Ovary (tissue), 9 donors: ENCODE data around the gene ALKBH3. TPM values are rescaled to one million over a fixed set of nuclear protein-coding genes. Genes with fewer than 3 reads are reported as not detected.

Source experiments
- DNase-seq, 5 donors: peaks; one replicate each; pipeline ENCODE4 v3.0.0-alpha.2; 2019 to 2020
- H3K27ac ChIP-seq, 2 donors: fragments of 200-600 bp; one replicate each; pipeline versions ENCODE4 v1.5.1 to v1.8.0; 2019 to 2022
- H3K27me3 ChIP-seq: fragments of 200-600 bp; one replicate; pipeline ENCODE4 v1.8.0; 2022
- H3K36me3 ChIP-seq: fragments of 200-600 bp; sonication (generic); one replicate; pipeline ENCODE4 v1.5.1; 2019
- H3K4me1 ChIP-seq: one replicate; pipeline ENCODE4 v1.8.1; 2013; ENCODE audit warnings: mild to moderate bottlenecking, moderate library complexity; ENCODE audit not compliant: insufficient read depth
- H3K4me3 ChIP-seq: fragments of 200-600 bp; sonication (generic); one replicate; pipeline ENCODE4 v1.5.1; 2017
- H3K9me3 ChIP-seq, 2 donors: fragments of 200-600 bp in 1 of 2; sonication (generic) in 1 of 2; one replicate each; pipeline versions ENCODE4 v1.5.1 to v1.8.1; 2013 to 2019; ENCODE audit warnings: mild to moderate bottlenecking in 1 of 2, moderate library complexity in 1 of 2
- CTCF ChIP-seq, 3 donors: fragments of 450-650 bp in 2 of 3; fragments of 200-600 bp in 1 of 3; IDR thresholded peaks; one replicate each; pipeline versions ENCODE4 v1.5.1 to v1.8.0; 2016 to 2022; ENCODE audit warnings: antibody characterized with exemption in 3 of 3, mild to moderate bottlenecking in 1 of 3
- EP300 ChIP-seq: sonication (generic); formaldehyde crosslinking; IDR thresholded peaks from one replicate; pipeline ENCODE4 v1.6.1; 2017; ENCODE audit warnings: antibody characterized with exemption
- POLR2A ChIP-seq: fragments of 450-650 bp; IDR thresholded peaks from one replicate; pipeline ENCODE4 v1.6.1; 2017; ENCODE audit warnings: antibody characterized with exemption, mild to moderate bottlenecking, moderate library complexity
- WGBS, 3 donors: extraction: QIAGEN DNeasy Blood & Tissue Kit in 1 of 3; methylation state at CpG; one replicate each; pipeline versions ENCODE4 v1.1.5 to v1.1.7; 2013 to 2017; 5-methylcytosine and 5-hydroxymethylcytosine counted together
- intact Hi-C, 4 donors: fragments of 100-400 bp; cut with DNase I; formaldehyde crosslinking; loops; one replicate each; pipeline versions ENCODE4 v1.11.0 to v1.15.1; 2022 to 2023
- polyA plus RNA-seq, 2 donors: library from polyadenylated mRNA; stranded (reverse); fragments of 200-250 nt in 1 of 2; fragments of 350-450 nt in 1 of 2; fragmentation: Illumina TruSeq in 1 of 2; extraction: RNeasy Lipid Tissue Mini Kit (QIAGEN cat#74804) in 1 of 2; gene quantifications; one replicate each; pipeline ENCODE4 v1.2.3, GENCODE V29; 2013 to 2014
- total RNA-seq, 7 donors: library from RNA; depleted of rRNA in 2 of 7; stranded (reverse); fragments of >200 nt in 2 of 7; fragmentation: NEBNext Ultra II Directional in 3 of 7; extraction: Animal tissue kit (Norgen Biotek cat#: 25700) in 3 of 7; gene quantifications; one replicate each; pipeline versions ENCODE4 v1.1.0 to v1.2.4, GENCODE V29; 2016 to 2023
- donor health status: DM: no; HTN: no; CAD: no; lungs with moderate emphysema.
- donor health status: DM: no; HTN: no; CAD: no.
- donor health status: Bipolar disorder and iron deficiency.
- donor health status: DM: yes; HTN: yes; CAD: no.
- donor health status: DM: no; HTN: no; CAD: no.
- donor health status: DM: yes; HTN: yes; CAD: no.

ALKBH3 gene
- total and polyA plus RNA-seq, 9 donors: 25.4 to 53.5 (median 32.2) TPM

- Histone ChIP-seq H3K27me3 (no peaks in the 10 kb centered on the region), H3K4me1 (peaks cover 27% of the 10 kb centered on the region), H3K36me3 (no peaks in the 10 kb centered on the region), H3K4me3 (no peak overlapping the region), H3K9me3 (no peaks in the 10 kb centered on the region), H3K27ac (peak overlapping the region; percentile 44 to 74)
- intact Hi-C loops: no loop called here
- TF ChIP-seq CTCF (IDR thresholded peaks at IDR 0.05): no peak
- TF ChIP-seq POLR2A: no peak
- no peak for TF ChIP-seq EP300
- peak in 1 of 5 donors; percentile 58 for DNase-seq
- 40 to 43% (median 41%) methylated on average over 14 of the region's 14 CpGs for WGBS, 3 donors
Measured at GRCh38 chr11:43937434-43938411, 57.1 kb downstream of the ALKBH3 start.

GRCh38 chr11:43941257-43941994 is 60.8 kb downstream of the ALKBH3 start:
- 57 to 63% (median 59%) methylated on average over 5 of the region's 5 CpGs for WGBS, 3 donors
- TF ChIP-seq EP300: no peak
- TF ChIP-seq POLR2A: no peak
- no peak for TF ChIP-seq CTCF (IDR thresholded peaks at IDR 0.05)
- no peaks in the 10 kb centered on the region for H3K36me3 ChIP-seq
- peak overlapping the region; percentile 94 for H3K4me3 ChIP-seq
- H3K4me1 ChIP-seq: peaks cover 10% of the 10 kb centered on the region
- H3K9me3 ChIP-seq: no peaks in the 10 kb centered on the region
- peak in 2 of 5 donors; percentile 35 to 50 for DNase-seq
- H3K27me3 ChIP-seq: no peaks in the 10 kb centered on the region
- intact Hi-C loops: loop anchor here in 3 of 4 donors (5.0 to 10.0 kb wide), 5 partner anchors 34 to 96 kb away; no protein-coding TSS in a partner anchor
- H3K27ac ChIP-seq: peak overlapping the region; percentile 86 to 97

- Histone ChIP-seq H3K27me3 (no peaks in the 10 kb centered on the region), H3K9me3 (no peaks in the 10 kb centered on the region), H3K4me3 (peak overlapping the region; percentile 94), H3K4me1 (peaks cover 3% of the 10 kb centered on the region), H3K27ac (peak overlapping the region; percentile 86 to 97), H3K36me3 (no peaks in the 10 kb centered on the region)
- intact Hi-C loops: loop anchor here in 3 of 4 donors (2.0 to 10.0 kb wide), 6 partner anchors 36 to 94 kb away; no protein-coding TSS in a partner anchor
- WGBS, 3 donors: 0 to 1% (median 1%) methylated on average over 38 to 94 of the region's 94 CpGs
- DNase-seq: peak; percentile 65 to 79 (median 71)
- TF ChIP-seq POLR2A (peak; percentile 17), CTCF (IDR thresholded peaks at IDR 0.05) (no peak)
Measured at GRCh38 chr11:43942662-43943371, 62.2 kb downstream of the ALKBH3 start.
